GM12878 (cell line): ENCODE results near the gene SP2. TPM values are rescaled to one million over a fixed set of nuclear protein-coding genes. Genes with fewer than 3 reads are reported as not detected.

Source experiments
- ATAC-seq: fragments of 200-7000 bp; cut with Tn5 transposase; 3 replicates; pipeline ENCODE4 v1.9.1; 2020; ENCODE audit warnings: mild to moderate bottlenecking, moderate library complexity
- BruUV-seq: library from RNA; stranded (reverse); fragments of 400-500 nt; replicated peaks from 2 replicates; lab custom pipeline; 2021; lab: Mats Ljungman, UMichigan
- CTCF ChIA-PET: fragments of 300-600 bp; sonication (Branson Sonifier 250); formaldehyde crosslinking; extraction: SDS; loops from one replicate; lab custom pipeline; 2021; ENCODE audit warnings: inconsistent platforms; lab: Yijun Ruan, JAX
- POLR2A ChIA-PET: fragments of 350-600 bp; formaldehyde crosslinking; extraction: SDS; loops from one replicate; lab custom pipeline; 2021; ENCODE audit warnings: inconsistent platforms; lab: Charles Lee
- RAD21 ChIA-PET: fragments of 300-600 bp; sonication (Branson Sonifier 250); formaldehyde crosslinking; loops from one replicate; lab custom pipeline; 2023; ENCODE audit warnings: antibody characterized with exemption; ENCODE audit not compliant: unreplicated experiment; lab: Charles Lee
- SMC1A ChIA-PET: fragments of 300-600 bp; sonication (Branson Sonifier 250); formaldehyde crosslinking; loops from one replicate; lab custom pipeline; 2023; ENCODE audit not compliant: unreplicated experiment, uncharacterized antibody; lab: Charles Lee
- DNase-seq: peaks from one replicate; pipeline ENCODE4 v3.0.0-alpha.2; 2011; ENCODE audit warnings: low read depth, low spot score
- FAIRE-seq: peaks from 3 replicates; lab custom pipeline; 2011; peaks lifted over from hg19 to GRCh38; lab: Jason Lieb, UNC
- H2AFZ ChIP-seq: 2 replicates; pipeline ENCODE4 v1.6.0; 2011; ENCODE audit warnings: low read depth, low read length, control low read depth; ENCODE audit not compliant: control insufficient read depth
- H3K27ac ChIP-seq: 2 replicates; pipeline ENCODE4 v1.5.1; 2011; ENCODE audit warnings: control low read depth; ENCODE audit not compliant: control insufficient read depth, insufficient read depth
- H3K27me3 ChIP-seq, 2 experiments: replicated peaks in 1 of 2; 2 replicates each; pipeline versions ENCODE4 v1.6.0 to v1.6.1; 2011; ENCODE audit warnings: low read length in 1 of 2; ENCODE audit not compliant: control insufficient read depth in 2 of 2, insufficient read depth in 2 of 2
- H3K36me3 ChIP-seq, 2 experiments: 2 replicates each; pipeline ENCODE4 v1.5.1; 2011; ENCODE audit warnings: low read length in 1 of 2; ENCODE audit not compliant: control insufficient read depth in 2 of 2, insufficient read depth in 2 of 2
- H3K4me1 ChIP-seq: 2 replicates; pipeline ENCODE4 v1.6.1; 2011; ENCODE audit warnings: mild to moderate bottlenecking, low read length, moderate library complexity, mixed read lengths; ENCODE audit not compliant: control insufficient read depth, insufficient read depth
- H3K4me2 ChIP-seq: 2 replicates; pipeline ENCODE4 v1.6.0; 2011; ENCODE audit warnings: control low read depth; ENCODE audit not compliant: control insufficient read depth, insufficient read depth
- H3K4me3 ChIP-seq: fragments of 200-600 bp; sonication (generic); 2 replicates; pipeline ENCODE4 v1.5.1; 2016
- H3K79me2 ChIP-seq: 2 replicates; pipeline ENCODE4 v1.6.0; 2011; ENCODE audit warnings: low read length; ENCODE audit not compliant: control insufficient read depth, insufficient read depth
- H3K9ac ChIP-seq: 2 replicates; pipeline ENCODE4 v1.8.0; 2011; ENCODE audit warnings: low read length, control low read depth, mixed read lengths; ENCODE audit not compliant: control insufficient read depth, insufficient read depth
- H3K9me3 ChIP-seq: replicated peaks from 3 replicates; pipeline ENCODE4 v1.5.1; 2011; ENCODE audit warnings: mild to moderate bottlenecking, low read length; ENCODE audit not compliant: control insufficient read depth, insufficient read depth
- H4K20me1 ChIP-seq: 2 replicates; pipeline ENCODE4 v1.6.0; 2011; ENCODE audit not compliant: control insufficient read depth, insufficient read depth
- FOS ChIP-seq: IDR thresholded peaks from 3 replicates; pipeline ENCODE4 v1.6.1; 2011; ENCODE audit warnings: borderline replicate concordance; ENCODE audit not compliant: insufficient read length; ENCODE audit errors: extremely low read depth
- MLLT1 ChIP-seq: fragments of 450-650 bp; IDR thresholded peaks from 2 replicates; pipeline ENCODE4 v1.6.1; 2016; ENCODE audit warnings: mild to moderate bottlenecking
- NFYA ChIP-seq: IDR thresholded peaks from 2 replicates; pipeline ENCODE4 v1.6.1; 2011; ENCODE audit warnings: low read depth, mild to moderate bottlenecking, low read length, improper control_type of control experiment, borderline replicate concordance
- NR2C2 ChIP-seq: IDR thresholded peaks from 2 replicates; pipeline ENCODE4 v1.6.1; 2011; ENCODE audit warnings: borderline replicate concordance, low read depth; ENCODE audit not compliant: control insufficient read depth, insufficient read length
- RB1 ChIP-seq: fragments of 450-650 bp; formaldehyde crosslinking; IDR thresholded peaks from 2 replicates; pipeline ENCODE4 v1.6.1; 2017; ENCODE audit warnings: mild to moderate bottlenecking, borderline replicate concordance
- SP1 ChIP-seq: IDR thresholded peaks from one replicate; pipeline ENCODE4 v1.6.1; 2011; ENCODE audit warnings: low read depth, low read length
- TCF7 ChIP-seq: IDR thresholded peaks from 2 replicates; pipeline ENCODE4 v1.6.1; 2014; ENCODE audit warnings: antibody characterized with exemption, borderline replicate concordance
- USF1 ChIP-seq: IDR thresholded peaks from 2 replicates; pipeline ENCODE4 v1.6.1; 2011; ENCODE audit warnings: borderline replicate concordance, low read depth, mild to moderate bottlenecking, moderate library complexity, mixed read lengths, low read length; ENCODE audit not compliant: insufficient read depth; ENCODE audit errors: extremely low read length
- WGBS: methylation state at CpG from one replicate; pipeline ENCODE4 v1.1.6; 2016; ENCODE audit warnings: low lambda C conversion rate; ENCODE audit not compliant: insufficient replicate concordance, insufficient coverage; ENCODE audit errors: missing lambda C conversion rate; 5-methylcytosine and 5-hydroxymethylcytosine counted together
- in situ Hi-C: fragments of 300-500 bp; cut with MboI; formaldehyde crosslinking; loops from 9 replicates; pipeline ENCODE4 v1.14.3; 2018; ENCODE audit warnings: mixed read lengths
- intact Hi-C: fragments of 100-400 bp; cut with micrococcal nuclease; formaldehyde crosslinking; loops from one replicate; pipeline ENCODE4 v1.14.2; 2022; ENCODE audit not compliant: unreplicated experiment
- polyA plus RNA-seq, 11 experiments: library from polyadenylated mRNA; depleted of rRNA in 4 of 11; unstranded in 6 of 11; stranded (reverse) in 5 of 11; fragments of >200 nt; fragmentation: Nextera tagmentation in 4 of 11; fragmentation: Illumina TruSeq in 1 of 11; extraction: Ambion mirVana in 4 of 11; extraction: Trizol in 1 of 11; gene quantifications; 1 replicate in 1 of 11; 2 replicates in 10 of 11; pipeline versions ENCODE4 v1.2.1 to v1.2.3, GENCODE V29; 2011 to 2016; ENCODE audit warnings: inconsistent platforms in 2 of 11, missing spikeins in 2 of 11, low read depth in 1 of 11
- total RNA-seq, 4 experiments: library from RNA; depleted of rRNA in 3 of 4; stranded (reverse); fragments of >200 nt in 3 of 4; fragmentation: Illumina TruSeq in 1 of 4; extraction: Trizol in 1 of 4; gene quantifications; 2 replicates each; pipeline versions ENCODE4 v1.2.1 to v1.2.3, GENCODE V29; 2013 to 2021
- TF ChIP-seq, protein P1 (sequence below): fragments of 450-650 bp; IDR thresholded peaks from 2 replicates; pipeline ENCODE4 v1.6.1; 2016; ENCODE audit warnings: mild to moderate bottlenecking, moderate library complexity, borderline replicate concordance
- TF ChIP-seq, protein P2 (sequence below): fragments of 450-650 bp; IDR thresholded peaks from 2 replicates; pipeline ENCODE4 v1.6.1; 2016; ENCODE audit warnings: mild to moderate bottlenecking

SP2 gene
- total and polyA plus RNA-seq, 10 of the 15 experiments (the other 5 are each of a cell fraction or from before 2014, with no cell fraction given) = 1.2 to 19.1 (median 4.8) TPM

- TF ChIP-seq USF1 = no peak
- TF ChIP-seq, all 136 proteins: peak for 0
Measured at GRCh38 chr17:47955497-47956461, 59.7 kb downstream of the SP2 start (continued).

DNA sequence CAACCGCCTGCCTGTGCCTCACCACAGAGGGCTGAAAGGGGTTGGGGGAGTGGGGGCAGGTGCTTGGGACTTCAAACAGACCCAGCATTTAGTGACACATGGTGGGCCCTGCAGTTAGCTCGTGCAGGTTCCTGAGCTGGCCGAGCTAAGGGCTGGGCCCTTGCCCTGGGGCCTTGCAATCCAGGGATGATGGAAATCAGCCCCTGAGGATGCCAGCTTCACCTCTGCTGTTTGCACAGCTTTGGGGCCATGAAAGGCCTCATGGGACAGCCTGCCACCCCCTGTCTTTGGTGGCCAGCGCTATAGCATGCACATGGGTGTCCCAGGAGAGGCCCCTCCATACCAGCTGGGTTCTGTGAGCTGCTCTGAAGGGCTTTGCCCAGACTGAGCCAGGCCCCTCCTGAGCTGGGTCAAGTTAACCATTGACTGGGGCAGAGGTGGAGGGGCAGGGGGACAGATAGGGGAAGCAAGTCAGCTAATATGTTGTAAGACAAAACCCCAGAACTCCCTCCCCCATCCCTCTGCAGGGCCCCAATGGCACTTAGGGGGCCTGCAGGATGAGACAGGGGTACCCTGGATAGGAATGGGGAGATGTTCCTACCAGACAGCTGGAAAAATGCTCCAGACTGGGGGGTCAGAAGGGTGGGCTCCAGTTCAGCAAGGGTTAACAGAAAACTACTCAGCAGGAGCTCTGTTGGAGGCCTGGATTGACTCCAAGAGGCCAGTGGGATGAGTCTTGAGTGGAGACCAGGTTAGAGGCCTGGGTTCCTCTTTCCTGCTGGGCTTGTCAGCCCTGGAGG is 61.0 kb downstream of the SP2 start:
- Histone ChIP-seq H3K4me1 (no peaks in the 10 kb centered on the region), H3K27ac (no peak overlapping the region), H4K20me1 (no peaks in the 10 kb centered on the region), H3K4me3 (no peak overlapping the region), H3K9me3 (no peaks in the 10 kb centered on the region), H3K79me2 (no peaks in the 10 kb centered on the region), H3K4me2 (no peak overlapping the region), H3K27me3 (no peaks in the 10 kb centered on the region), H3K36me3 (no peaks in the 10 kb centered on the region), H3K9ac (no peak overlapping the region), H2AFZ (no peak overlapping the region)
- 69% methylated on average over 4 of the region's 4 CpGs for WGBS
- POLR2A ChIA-PET = interaction anchor here (1.5 to 2.0 kb wide), 2 partner anchors 14 to 59 kb away, joined by 3 to 5 read pairs; partner anchors contain the start of gene CDK5RAP3
- FAIRE-seq (no peak), DNase-seq (no peak), ATAC-seq (no peak)
- SMC1A ChIA-PET = interaction anchor here (0.6 to 1.8 kb wide), 5 partner anchors 12 to 61 kb away, joined by 3 to 5 read pairs (median 3); partner anchors contain the start of gene CDK5RAP3
- CTCF ChIA-PET = interaction anchor here (0.6 to 18.1 kb wide), 7 partner anchors 10 to 680 kb away, joined by 3 to 419 read pairs (median 3); partner anchors contain the start of genes CDK5RAP3, PNPO and SCRN2
- in situ Hi-C loops (no loop called here), intact Hi-C loops (no loop called here)
- no TSS peak for BruUV-seq
- RAD21 ChIA-PET = interaction anchor here (0.6 to 2.6 kb wide), 4 partner anchors 14 to 1745 kb away, joined by 3 to 9 read pairs (median 6); partner anchors contain the start of gene CDK5RAP3
- TF ChIP-seq MLLT1 (no peak), NFYA (no peak), SP1 (no peak), NR2C2 (no peak), FOS (no peak), RB1 (no peak), TCF7 (no peak)
- TF ChIP-seq, protein P1, sequence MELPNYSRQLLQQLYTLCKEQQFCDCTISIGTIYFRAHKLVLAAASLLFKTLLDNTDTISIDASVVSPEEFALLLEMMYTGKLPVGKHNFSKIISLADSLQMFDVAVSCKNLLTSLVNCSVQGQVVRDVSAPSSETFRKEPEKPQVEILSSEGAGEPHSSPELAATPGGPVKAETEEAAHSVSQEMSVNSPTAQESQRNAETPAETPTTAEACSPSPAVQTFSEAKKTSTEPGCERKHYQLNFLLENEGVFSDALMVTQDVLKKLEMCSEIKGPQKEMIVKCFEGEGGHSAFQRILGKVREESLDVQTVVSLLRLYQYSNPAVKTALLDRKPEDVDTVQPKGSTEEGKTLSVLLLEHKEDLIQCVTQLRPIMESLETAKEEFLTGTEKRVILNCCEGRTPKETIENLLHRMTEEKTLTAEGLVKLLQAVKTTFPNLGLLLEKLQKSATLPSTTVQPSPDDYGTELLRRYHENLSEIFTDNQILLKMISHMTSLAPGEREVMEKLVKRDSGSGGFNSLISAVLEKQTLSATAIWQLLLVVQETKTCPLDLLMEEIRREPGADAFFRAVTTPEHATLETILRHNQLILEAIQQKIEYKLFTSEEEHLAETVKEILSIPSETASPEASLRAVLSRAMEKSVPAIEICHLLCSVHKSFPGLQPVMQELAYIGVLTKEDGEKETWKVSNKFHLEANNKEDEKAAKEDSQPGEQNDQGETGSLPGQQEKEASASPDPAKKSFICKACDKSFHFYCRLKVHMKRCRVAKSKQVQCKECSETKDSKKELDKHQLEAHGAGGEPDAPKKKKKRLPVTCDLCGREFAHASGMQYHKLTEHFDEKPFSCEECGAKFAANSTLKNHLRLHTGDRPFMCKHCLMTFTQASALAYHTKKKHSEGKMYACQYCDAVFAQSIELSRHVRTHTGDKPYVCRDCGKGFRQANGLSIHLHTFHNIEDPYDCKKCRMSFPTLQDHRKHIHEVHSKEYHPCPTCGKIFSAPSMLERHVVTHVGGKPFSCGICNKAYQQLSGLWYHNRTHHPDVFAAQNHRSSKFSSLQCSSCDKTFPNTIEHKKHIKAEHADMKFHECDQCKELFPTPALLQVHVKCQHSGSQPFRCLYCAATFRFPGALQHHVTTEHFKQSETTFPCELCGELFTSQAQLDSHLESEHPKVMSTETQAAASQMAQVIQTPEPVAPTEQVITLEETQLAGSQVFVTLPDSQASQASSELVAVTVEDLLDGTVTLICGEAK = no peak
- TF ChIP-seq, protein P2, sequence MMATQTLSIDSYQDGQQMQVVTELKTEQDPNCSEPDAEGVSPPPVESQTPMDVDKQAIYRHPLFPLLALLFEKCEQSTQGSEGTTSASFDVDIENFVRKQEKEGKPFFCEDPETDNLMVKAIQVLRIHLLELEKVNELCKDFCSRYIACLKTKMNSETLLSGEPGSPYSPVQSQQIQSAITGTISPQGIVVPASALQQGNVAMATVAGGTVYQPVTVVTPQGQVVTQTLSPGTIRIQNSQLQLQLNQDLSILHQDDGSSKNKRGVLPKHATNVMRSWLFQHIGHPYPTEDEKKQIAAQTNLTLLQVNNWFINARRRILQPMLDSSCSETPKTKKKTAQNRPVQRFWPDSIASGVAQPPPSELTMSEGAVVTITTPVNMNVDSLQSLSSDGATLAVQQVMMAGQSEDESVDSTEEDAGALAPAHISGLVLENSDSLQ = no peak
